SK-N-SH treated with all-trans-retinoic acid at 6 μM for 48 hours (cell line): ENCODE data around the gene DEDD2.

Source experiments
- BACH2 ChIP-seq: fragments of 250-450 bp; sonication (Bioruptor Pico); IDR thresholded peaks from 2 replicates; pipeline ENCODE4 v1.9.0; 2021; ENCODE audit warnings: mild to moderate bottlenecking, borderline replicate concordance
- CSDC2 ChIP-seq: fragments of 250-450 bp; sonication (Bioruptor Pico); IDR thresholded peaks from 2 replicates; pipeline ENCODE4 v1.5.0; 2020; ENCODE audit warnings: mild to moderate bottlenecking, moderate library complexity
- PATZ1 ChIP-seq: fragments of 250-450 bp; sonication (Bioruptor Pico); IDR thresholded peaks from 2 replicates; pipeline ENCODE4 v1.8.0; 2020; ENCODE audit warnings: mild to moderate bottlenecking, moderate library complexity, borderline replicate concordance
- RARB ChIP-seq: fragments of 250-450 bp; sonication (Bioruptor Pico); IDR thresholded peaks from 2 replicates; pipeline ENCODE4 v1.8.0; 2021; ENCODE audit warnings: mild to moderate bottlenecking, moderate library complexity
- SNAI2 ChIP-seq: fragments of 250-450 bp; sonication (Bioruptor Pico); IDR thresholded peaks from 2 replicates; pipeline ENCODE4 v1.5.0; 2020; ENCODE audit warnings: mild to moderate bottlenecking, moderate library complexity
- TOX ChIP-seq: fragments of 250-450 bp; sonication (Bioruptor Pico); IDR thresholded peaks from 2 replicates; pipeline ENCODE4 v1.8.0; 2021; ENCODE audit warnings: mild to moderate bottlenecking, moderate library complexity, borderline replicate concordance
- TSHZ2 ChIP-seq: fragments of 250-450 bp; sonication (Bioruptor Pico); IDR thresholded peaks from 2 replicates; pipeline ENCODE4 v1.5.0; 2020; ENCODE audit warnings: mild to moderate bottlenecking, moderate library complexity
- ZC3H10 ChIP-seq: fragments of 250-450 bp; sonication (Bioruptor Pico); IDR thresholded peaks from 2 replicates; pipeline ENCODE4 v1.5.1; 2021; ENCODE audit warnings: mild to moderate bottlenecking, moderate library complexity
- ZFP3 ChIP-seq: fragments of 250-450 bp; sonication (Bioruptor Pico); IDR thresholded peaks from 2 replicates; pipeline ENCODE4 v1.5.0; 2020; ENCODE audit warnings: mild to moderate bottlenecking, moderate library complexity
- ZFP30 ChIP-seq: fragments of 450-650 bp; formaldehyde crosslinking; IDR thresholded peaks from 2 replicates; pipeline ENCODE4 v1.5.0; 2022; ENCODE audit warnings: mild to moderate bottlenecking, moderate library complexity
- ZNF565 ChIP-seq: fragments of 450-650 bp; formaldehyde crosslinking; conservative IDR thresholded peaks from 2 replicates; pipeline ENCODE4 v1.5.0; 2020; ENCODE audit warnings: low read depth, mild to moderate bottlenecking, moderate library complexity
- TF ChIP-seq, protein P1 (sequence below): fragments of 250-450 bp; sonication (Bioruptor Pico); IDR thresholded peaks from 2 replicates; pipeline ENCODE4 v1.5.1; 2021; ENCODE audit warnings: mild to moderate bottlenecking, moderate library complexity

DNA sequence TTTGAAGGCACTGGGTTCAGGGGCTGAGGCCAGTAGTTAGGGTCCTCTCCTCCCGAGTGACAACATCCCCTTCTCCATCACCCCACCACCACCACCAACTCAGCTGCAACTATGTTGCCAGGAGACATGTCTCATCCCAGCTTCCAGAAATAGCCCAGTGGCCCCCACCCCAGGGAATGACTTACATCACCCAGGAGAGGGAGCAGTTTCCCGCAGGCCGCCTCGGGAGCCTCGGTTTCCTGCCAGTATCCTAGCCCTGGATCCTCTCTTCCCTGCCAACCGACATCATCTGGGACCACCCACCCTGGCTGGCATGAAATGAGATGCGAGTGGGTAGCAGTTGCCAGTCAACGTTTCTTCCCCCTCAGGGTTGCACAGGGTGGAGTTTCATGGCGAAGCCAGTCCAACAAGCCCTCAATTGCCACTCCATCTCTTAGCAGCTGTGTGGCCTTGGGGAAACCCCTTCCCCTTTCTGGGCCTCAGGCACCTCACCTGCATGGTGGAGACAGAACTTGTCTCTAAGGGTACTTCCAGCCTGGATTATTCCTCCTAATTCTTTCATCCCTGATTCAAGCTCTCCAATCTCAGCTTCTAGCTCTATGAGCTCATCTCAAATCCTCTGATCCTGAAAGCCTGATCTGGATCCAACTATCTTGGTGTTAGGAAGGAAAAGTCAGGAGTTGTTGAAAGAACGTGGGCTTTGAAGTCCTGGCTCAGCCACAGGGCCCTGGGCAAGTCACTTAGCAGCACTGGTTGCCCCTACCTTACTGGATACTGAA lies 28.9 kb upstream of the DEDD2 start:
- TF ChIP-seq, protein P1, sequence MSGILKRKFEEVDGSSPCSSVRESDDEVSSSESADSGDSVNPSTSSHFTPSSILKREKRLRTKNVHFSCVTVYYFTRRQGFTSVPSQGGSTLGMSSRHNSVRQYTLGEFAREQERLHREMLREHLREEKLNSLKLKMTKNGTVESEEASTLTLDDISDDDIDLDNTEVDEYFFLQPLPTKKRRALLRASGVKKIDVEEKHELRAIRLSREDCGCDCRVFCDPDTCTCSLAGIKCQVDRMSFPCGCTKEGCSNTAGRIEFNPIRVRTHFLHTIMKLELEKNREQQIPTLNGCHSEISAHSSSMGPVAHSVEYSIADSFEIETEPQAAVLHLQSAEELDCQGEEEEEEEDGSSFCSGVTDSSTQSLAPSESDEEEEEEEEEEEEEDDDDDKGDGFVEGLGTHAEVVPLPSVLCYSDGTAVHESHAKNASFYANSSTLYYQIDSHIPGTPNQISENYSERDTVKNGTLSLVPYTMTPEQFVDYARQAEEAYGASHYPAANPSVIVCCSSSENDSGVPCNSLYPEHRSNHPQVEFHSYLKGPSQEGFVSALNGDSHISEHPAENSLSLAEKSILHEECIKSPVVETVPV: no peak
- TF ChIP-seq SNAI2 (CRISPR knock-in tag) (no peak), TOX (no peak), PATZ1 (CRISPR knock-in tag) (peak; percentile 61; the same call in 1 of the 2 replicates), ZFP3 (CRISPR knock-in tag) (no peak), ZFP30 (CRISPR knock-in tag) (no peak), BACH2 (CRISPR knock-in tag) (no peak), ZNF565 (CRISPR knock-in tag) (no peak), CSDC2 (CRISPR knock-in tag) (no peak), TSHZ2 (CRISPR knock-in tag) (no peak), RARB (CRISPR knock-in tag) (no peak), ZC3H10 (CRISPR knock-in tag) (no peak)
